Adrenal gland (tissue), 19 donors: ENCODE data around the gene SOX11. TPM values are rescaled to one million over a fixed set of nuclear protein-coding genes. Genes with fewer than 3 reads are reported as not detected.
"Not testable (repeated sequence)": the region's sequence is repeated elsewhere in the genome, so short reads cannot be mapped to it uniquely, and the experiment has no call there.

ENCODE experiments used
- DNase-seq, 7 donors: peaks; one replicate each; pipeline ENCODE4 v3.0.0-alpha.2; 2019 to 2020
- H3K27ac ChIP-seq, 5 donors: fragments of 200-600 bp; sonication (generic) in 4 of 5; 1 replicate in 3 of 5; 2 replicates in 2 of 5; pipeline versions ENCODE4 v1.5.1 to v1.8.0; 2016 to 2020; ENCODE audit warnings: mild to moderate bottlenecking in 1 of 5
- H3K27me3 ChIP-seq: fragments of 200-600 bp; 2 replicates; pipeline ENCODE4 v1.8.0; 2021
- H3K36me3 ChIP-seq, 2 donors: fragments of 200-600 bp; replicated peaks in 1 of 2; 1 replicate in 1 of 2; 2 replicates in 1 of 2; pipeline versions ENCODE4 v1.5.1 to v1.8.0; 2018 to 2022
- H3K4me1 ChIP-seq, 2 donors: fragments of 200-600 bp; replicated peaks in 1 of 2; 1 replicate in 1 of 2; 2 replicates in 1 of 2; pipeline versions ENCODE4 v1.5.1 to v1.8.0; 2018 to 2021
- H3K4me3 ChIP-seq, 4 donors: fragments of 200-600 bp; sonication (generic) in 3 of 4; one replicate each; pipeline ENCODE4 v1.5.1; 2016 to 2018
- H3K9me3 ChIP-seq, 3 donors: fragments of 200-600 bp; sonication (generic) in 1 of 3; replicated peaks in 1 of 3; 1 replicate in 2 of 3; 2 replicates in 1 of 3; pipeline versions ENCODE4 v1.5.1 to v1.8.0; 2016 to 2021
- CTCF ChIP-seq, 6 experiments: fragments of 450-650 bp in 4 of 6; fragments of 200-600 bp in 2 of 6; sonication (generic) in 1 of 6; IDR thresholded peaks; 1 replicate in 5 of 6; 2 replicates in 1 of 6; pipeline versions ENCODE4 v1.5.1 to v1.8.0; 2016 to 2021; ENCODE audit warnings: antibody characterized with exemption in 6 of 6, mild to moderate bottlenecking in 2 of 6, moderate library complexity in 1 of 6
- POLR2A ChIP-seq, 2 donors: fragments of 450-650 bp; IDR thresholded peaks; one replicate each; pipeline ENCODE4 v1.6.1; 2017; ENCODE audit warnings: antibody characterized with exemption in 2 of 2, mild to moderate bottlenecking in 2 of 2, moderate library complexity in 1 of 2
- WGBS, 4 donors: extraction: QIAGEN DNeasy Blood & Tissue Kit in 2 of 4; methylation state at CpG; one replicate each; pipeline versions ENCODE4 v1.1.5 to v1.1.7; 2013 to 2017; 5-methylcytosine and 5-hydroxymethylcytosine counted together
- intact Hi-C, 2 donors: fragments of 100-400 bp; cut with DNase I; formaldehyde crosslinking; loops; one replicate each; pipeline versions ENCODE4 v1.14.1 to v1.15.0; 2022 to 2023
- long read RNA-seq, 10 donors: library from polyadenylated mRNA in 3 of 10; unstranded in 2 of 10; stranded (forward) in 1 of 10; transcript quantifications; one replicate each; pipeline ENCODE4 v2.0.0 and lab custom pipeline, GENCODE V29; 2021 to 2026
- polyA plus RNA-seq, 3 donors: library from polyadenylated mRNA; stranded (reverse); fragments of 200-250 nt in 2 of 3; fragments of 350-450 nt in 1 of 3; fragmentation: Illumina TruSeq in 1 of 3; extraction: RNeasy Lipid Tissue Mini Kit (QIAGEN cat#74804) in 1 of 3; gene quantifications; one replicate each; pipeline ENCODE4 v1.2.3, GENCODE V29; 2013 to 2014
- total RNA-seq, 9 donors: library from RNA; depleted of rRNA in 4 of 9; stranded (reverse); fragments of >200 nt in 4 of 9; fragments of 120-200 nt in 1 of 9; fragmentation: NEBNext Ultra II Directional in 1 of 9; extraction: Animal tissue kit (Norgen Biotek cat#: 25700) in 1 of 9; gene quantifications; one replicate each; pipeline versions ENCODE4 v1.1.0 to v1.2.4, GENCODE V29; 2013 to 2023
- donor health status: healthy with polysubstance abuse.
- donor health status: Bipolar disorder and iron deficiency.
- donor health status: DM: yes; HTN: yes; CAD: no.
- donor health status: DM: no; HTN: no; CAD: no.
- donor health status: DM: no; HTN: no; CAD: no.
- donor health status: DM: yes; HTN: yes; CAD: no.

The SOX11 gene
- total RNA-seq (1 to 10 TPM in 1 of 9 donors, under 1 TPM in 1, not detected in 7; under 0.01 to 1.5 TPM), polyA plus RNA-seq (not detected)
- long read RNA-seq, donor 1, full-length matches to known transcripts = 2 of 2 reads
- long read RNA-seq, donor 1, partial matches to known transcripts = 0 of 2 reads
- long read RNA-seq, donor 1, other reads (novel, unspliced or antisense) = 0 of 2 reads
- long read RNA-seq, donor 2 = 0 reads
- long read RNA-seq, donor 3, full-length matches to known transcripts = 9 of 9 reads
- long read RNA-seq, donor 3, partial matches to known transcripts = 0 of 9 reads
- long read RNA-seq, donor 3, other reads (novel, unspliced or antisense) = 0 of 9 reads
- long read RNA-seq, donor 4 = 0 reads
- long read RNA-seq, donor 5 = 0 reads
- long read RNA-seq, donor 6 = 0 reads
- long read RNA-seq, donor 7, full-length matches to known transcripts = 2 of 2 reads
- long read RNA-seq, donor 7, partial matches to known transcripts = 0 of 2 reads
- long read RNA-seq, donor 7, other reads (novel, unspliced or antisense) = 0 of 2 reads
- long read RNA-seq, donor 8, full-length matches to known transcripts = 2 of 2 reads
- long read RNA-seq, donor 8, partial matches to known transcripts = 0 of 2 reads
- long read RNA-seq, donor 8, other reads (novel, unspliced or antisense) = 0 of 2 reads
- long read RNA-seq, donor 9, full-length matches to known transcripts = 4 of 4 reads
- long read RNA-seq, donor 9, partial matches to known transcripts = 0 of 4 reads
- long read RNA-seq, donor 9, other reads (novel, unspliced or antisense) = 0 of 4 reads
- long read RNA-seq, donor 10, full-length matches to known transcripts = 9 of 9 reads
- long read RNA-seq, donor 10, partial matches to known transcripts = 0 of 9 reads
- long read RNA-seq, donor 10, other reads (novel, unspliced or antisense) = 0 of 9 reads

GRCh38 chr2:5691985-5692529 is at the start of gene SOX11:
SOX11 (plus strand) TSS chr2:5692384; CDS start chr2:5692722, 338 bp downstream.
- intact Hi-C loops = no loop called here
- no peak for DNase-seq
- Histone ChIP-seq H3K27ac (no peak within 1 kb of the TSS), H3K9me3 (no peaks in the 10 kb centered on the region), H3K27me3 (peaks cover 70% of the 10 kb centered on the region), H3K36me3 (no peaks in the 10 kb centered on the region), H3K4me3 (peak within 1 kb of the TSS in 1 of 4 donors; percentile 39), H3K4me1 (peaks cover 0 to 10% of the 10 kb centered on the region in 2 donors)
- TF ChIP-seq POLR2A (IDR thresholded peaks at IDR 0.05) = no peak
- no peak for TF ChIP-seq CTCF (IDR thresholded peaks at IDR 0.05)
- WGBS, 4 donors = 0 to 2% (median 2%) methylated on average over 17 to 60 of the region's 60 CpGs; no CpG with 5 or more reads in 1 of the 4 donors

- H3K4me1 ChIP-seq = not testable (repeated sequence)
- WGBS, 4 donors = 58 to 74% (median 66%) methylated on average over 2 of the region's 2 CpGs
Measured at GRCh38 chr2:5652734-5653133, 39.5 kb upstream of the SOX11 start.

GRCh38 chr2:5653756-5654155 is 38.4 kb upstream of the SOX11 start:
- H3K4me3 ChIP-seq, H3K9me3 ChIP-seq, H3K4me1 ChIP-seq, intact Hi-C loops, H3K27me3 ChIP-seq, DNase-seq, H3K36me3 ChIP-seq, H3K27ac ChIP-seq: not testable (repeated sequence)
- 80 to 87% (median 85%) methylated on average over 4 of the region's 4 CpGs for whole genome bisulfite sequencing, 4 donors

More at GRCh38 chr2:5652734-5653133, 39.5 kb upstream of the SOX11 start:
- H3K27ac ChIP-seq, H3K9me3 ChIP-seq, H3K27me3 ChIP-seq, DNase-seq, H3K4me3 ChIP-seq, H3K36me3 ChIP-seq, intact Hi-C loops: not testable (repeated sequence)

GRCh38 chr2:5657231-5657630 is 35.0 kb upstream of the SOX11 start:
- no peaks in the 10 kb centered on the region for H3K9me3 ChIP-seq

More at GRCh38 chr2:5657231-5657630, 35.0 kb upstream of the SOX11 start:
- DNase-seq = no peak
- no peaks in the 10 kb centered on the region for H3K36me3 ChIP-seq
- H3K4me3 ChIP-seq = no peak overlapping the region
- 58 to 72% (median 64%) methylated on average over 4 of the region's 4 CpGs for WGBS, 4 donors
- no peaks in the 10 kb centered on the region for H3K4me1 ChIP-seq
- H3K27me3 ChIP-seq = no peaks in the 10 kb centered on the region
- TF ChIP-seq POLR2A (IDR thresholded peaks at IDR 0.05) = no peak
- no peak for TF ChIP-seq CTCF (IDR thresholded peaks at IDR 0.05)
- intact Hi-C loops = no loop called here
- H3K27ac ChIP-seq = no peak overlapping the region
